Esophagus muscularis mucosa (tissue), 4 donors: ENCODE results near the gene SCARB2. TPM values are rescaled to one million over a fixed set of nuclear protein-coding genes. Genes with fewer than 3 reads are reported as not detected.

ENCODE experiments used
- DNase-seq: peaks from one replicate; pipeline ENCODE4 v3.0.0-alpha.2; 2017; ENCODE audit errors: extremely low spot score
- H3K27ac ChIP-seq, 4 donors: fragments of 200-600 bp; sonication (generic); replicated peaks in 1 of 4; 1 replicate in 3 of 4; 2 replicates in 1 of 4; pipeline ENCODE4 v1.5.1; 2016 to 2019; ENCODE audit warnings: mild to moderate bottlenecking in 1 of 4
- H3K27me3 ChIP-seq, 4 donors: fragments of 200-600 bp; sonication (generic); one replicate each; pipeline versions ENCODE4 v1.5.1 to v1.6.0; 2016 to 2019
- H3K36me3 ChIP-seq, 4 donors: fragments of 200-600 bp; sonication (generic); one replicate each; pipeline ENCODE4 v1.5.1; 2016 to 2019
- H3K4me1 ChIP-seq, 4 donors: fragments of 200-600 bp; sonication (generic); one replicate each; pipeline ENCODE4 v1.5.1; 2016 to 2019
- H3K4me3 ChIP-seq, 4 donors: fragments of 200-600 bp; sonication (generic); 1 replicate in 2 of 4; 2 replicates in 2 of 4; pipeline ENCODE4 v1.5.1; 2016 to 2019; ENCODE audit warnings: mild to moderate bottlenecking in 4 of 4, moderate library complexity in 1 of 4
- H3K9me3 ChIP-seq, 4 donors: fragments of 200-600 bp; sonication (generic); 1 replicate in 3 of 4; 2 replicates in 1 of 4; pipeline ENCODE4 v1.5.1; 2016 to 2019
- CTCF ChIP-seq, 3 experiments: fragments of 200-600 bp in 2 of 3; fragments of 450-650 bp in 1 of 3; sonication (generic) in 2 of 3; IDR thresholded peaks; one replicate each; pipeline ENCODE4 v1.5.1; 2017 to 2019; ENCODE audit warnings: antibody characterized with exemption in 3 of 3, mild to moderate bottlenecking in 2 of 3, moderate library complexity in 1 of 3
- EP300 ChIP-seq: sonication (generic); formaldehyde crosslinking; IDR thresholded peaks from one replicate; pipeline ENCODE4 v1.6.1; 2017; ENCODE audit warnings: antibody characterized with exemption
- POLR2A ChIP-seq: fragments of 450-650 bp; IDR thresholded peaks from one replicate; pipeline ENCODE4 v1.6.1; 2017; ENCODE audit warnings: antibody characterized with exemption, moderate library complexity, mild to moderate bottlenecking, low read depth
- POLR2AphosphoS5 ChIP-seq, 2 donors: sonication (generic); formaldehyde crosslinking; IDR thresholded peaks; one replicate each; pipeline ENCODE4 v1.6.1; 2017; ENCODE audit warnings: antibody characterized with exemption in 2 of 2
- WGBS: methylation state at CpG from one replicate; pipeline ENCODE4 v1.1.5; 2018; 5-methylcytosine and 5-hydroxymethylcytosine counted together
- intact Hi-C: fragments of 100-400 bp; cut with DNase I; formaldehyde crosslinking; loops from one replicate; pipeline ENCODE4 v1.15.1; 2023
- total RNA-seq, 4 donors: library from RNA; depleted of rRNA; stranded (reverse); fragments of >200 nt; gene quantifications; one replicate each; pipeline versions ENCODE4 v1.1.0 to v1.2.1, GENCODE V29; 2016

The SCARB2 gene
- total RNA-seq = 100 to 1,000 TPM in 2 of 4 donors, 10 to 100 TPM in 2; 89.3 to 118 (median 106) TPM

- no peaks in the 10 kb centered on the region for H3K9me3 ChIP-seq
- H3K36me3 ChIP-seq = no peaks in the 10 kb centered on the region
- H3K4me3 ChIP-seq = peak within 1 kb of the TSS; percentile 78 to 96 (median 88)
- DNase-seq = peak; percentile 93
- TF ChIP-seq CTCF (IDR thresholded peaks at IDR 0.05) = no peak
- peak; percentile 78 to 91 for TF ChIP-seq POLR2AphosphoS5 (IDR thresholded peaks at IDR 0.05)
- TF ChIP-seq POLR2A = peak; percentile 83
- WGBS = 1% methylated on average over 32 of the region's 94 CpGs
- peak within 1 kb of the TSS; percentile 95 to 99 (median 98) for H3K27ac ChIP-seq
- H3K27me3 ChIP-seq = no peaks in the 10 kb centered on the region
- intact Hi-C loops = no loop called here
- peaks cover 58 to 62% (median 61%) of the 10 kb centered on the region in 4 donors for H3K4me1 ChIP-seq
Measured at GRCh38 chr4:76213415-76214176, at the start of gene SCARB2. TSS of gene SCARB2 (minus strand) at chr4:76213824. CDS start at chr4:76213543, 281 bp downstream.

- intact Hi-C loops = no loop called here
- peaks cover 0 to 7% (median 0%) of the 10 kb centered on the region in 4 donors for H3K36me3 ChIP-seq
- H3K27ac ChIP-seq = no peak overlapping the region
- H3K27me3 ChIP-seq = no peaks in the 10 kb centered on the region
- TF ChIP-seq POLR2A (no peak), EP300 (no peak)
- no peak overlapping the region for H3K4me3 ChIP-seq
- DNase-seq = no peak
- 44% methylated on average over 1 of the region's 1 CpG for WGBS
- no peaks in the 10 kb centered on the region for H3K9me3 ChIP-seq
- no peaks in the 10 kb centered on the region for H3K4me1 ChIP-seq
Measured at GRCh38 chr4:76260571-76260970, 46.9 kb upstream of the SCARB2 start.

- no peak for TF ChIP-seq POLR2A
- TF ChIP-seq EP300 = no peak
- TF ChIP-seq CTCF (IDR thresholded peaks at IDR 0.05) = no peak
- TF ChIP-seq POLR2AphosphoS5 (IDR thresholded peaks at IDR 0.05) = no peak
- Histone ChIP-seq H3K27ac (no peak overlapping the region), H3K27me3 (no peaks in the 10 kb centered on the region), H3K4me1 (no peaks in the 10 kb centered on the region), H3K9me3 (no peaks in the 10 kb centered on the region), H3K4me3 (no peak overlapping the region), H3K36me3 (no peaks in the 10 kb centered on the region)
- no peak for DNase-seq
- intact Hi-C loops = no loop called here
- WGBS = 92% methylated on average over 3 of the region's 3 CpGs
Measured at GRCh38 chr4:76257824-76258223, 44.2 kb upstream of the SCARB2 start.

- intact Hi-C loops = no loop called here
- 86% methylated on average over 1 of the region's 1 CpG for WGBS
Measured at GRCh38 chr4:76256968-76257367, 43.3 kb upstream of the SCARB2 start.

GRCh38 chr4:76256032-76256431, 42.4 kb upstream of the SCARB2 start:
- H3K4me1 ChIP-seq = peaks cover 1 to 13% (median 10%) of the 10 kb centered on the region in 4 donors
- no peak overlapping the region for H3K4me3 ChIP-seq
- no peak for DNase-seq
- H3K9me3 ChIP-seq = no peaks in the 10 kb centered on the region
- no peaks in the 10 kb centered on the region for H3K27me3 ChIP-seq
- TF ChIP-seq POLR2A = no peak
- TF ChIP-seq EP300 = no peak
- TF ChIP-seq CTCF (IDR thresholded peaks at IDR 0.05) = no peak
- TF ChIP-seq POLR2AphosphoS5 (IDR thresholded peaks at IDR 0.05) = no peak
- no peaks in the 10 kb centered on the region for H3K36me3 ChIP-seq
- H3K27ac ChIP-seq = no peak overlapping the region
- 77% methylated on average over 4 of the region's 6 CpGs for WGBS
- intact Hi-C loops = no loop called here

More at GRCh38 chr4:76256968-76257367, 43.3 kb upstream of the SCARB2 start:
- Histone ChIP-seq H3K36me3 (no peaks in the 10 kb centered on the region), H3K27me3 (no peaks in the 10 kb centered on the region), H3K27ac (no peak overlapping the region), H3K4me3 (no peak overlapping the region), H3K4me1 (peaks cover 0 to 5% (median 3%) of the 10 kb centered on the region in 4 donors), H3K9me3 (no peaks in the 10 kb centered on the region)
- DNase-seq = no peak
- TF ChIP-seq EP300 = no peak
- no peak for TF ChIP-seq POLR2A
- TF ChIP-seq CTCF (IDR thresholded peaks at IDR 0.05) = no peak
- no peak for TF ChIP-seq POLR2AphosphoS5 (IDR thresholded peaks at IDR 0.05)
